ENCODE results near the gene SLCO2B1.

Gene SLCO2B1

DNA sequence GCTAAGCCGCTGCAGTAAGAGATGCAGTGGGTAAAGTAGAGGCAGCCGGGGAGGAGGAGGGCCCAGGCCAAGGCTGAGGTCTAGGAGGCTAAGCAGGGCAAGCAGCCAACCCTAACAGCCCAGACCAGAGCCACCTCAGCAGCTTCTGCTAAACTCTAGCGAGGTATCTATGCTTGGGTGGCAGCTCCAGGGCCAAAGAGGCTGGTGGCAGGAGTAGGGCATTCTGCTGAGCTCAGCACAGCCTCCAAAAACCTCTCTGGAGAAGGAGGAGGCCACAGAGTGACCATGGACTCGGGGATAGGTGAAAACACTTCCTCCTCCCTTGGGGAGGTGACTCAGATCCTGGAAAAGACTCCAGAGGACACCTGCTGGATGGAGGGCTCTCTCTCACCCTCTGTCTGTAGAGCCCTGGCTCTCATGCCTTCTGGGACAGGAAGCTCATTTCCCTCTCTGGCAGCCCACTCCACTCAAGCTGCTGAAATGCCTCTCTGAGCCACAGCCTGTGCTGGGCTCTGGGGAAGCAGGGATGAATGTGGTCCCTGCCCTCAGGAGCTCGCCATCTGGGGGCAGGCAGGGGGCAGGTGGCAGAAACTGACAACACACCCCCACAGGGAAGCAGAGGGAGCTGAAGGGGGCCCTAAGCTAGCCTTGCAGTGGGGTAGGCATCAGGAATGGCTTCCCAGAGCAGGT lies 73.2 kb downstream of the SLCO2B1 start:
- no peak for DNase-seq (ENCODE audit: low spot score)

GRCh38 chr11:75225794-75226193 lies 74.9 kb downstream of the SLCO2B1 start:
- no peak for DNase-seq (ENCODE audit: low spot score)

- no peak for DNase-seq (ENCODE audit: low spot score)
Measured at GRCh38 chr11:75229466-75229865, 78.6 kb downstream of the SLCO2B1 start.

DNA sequence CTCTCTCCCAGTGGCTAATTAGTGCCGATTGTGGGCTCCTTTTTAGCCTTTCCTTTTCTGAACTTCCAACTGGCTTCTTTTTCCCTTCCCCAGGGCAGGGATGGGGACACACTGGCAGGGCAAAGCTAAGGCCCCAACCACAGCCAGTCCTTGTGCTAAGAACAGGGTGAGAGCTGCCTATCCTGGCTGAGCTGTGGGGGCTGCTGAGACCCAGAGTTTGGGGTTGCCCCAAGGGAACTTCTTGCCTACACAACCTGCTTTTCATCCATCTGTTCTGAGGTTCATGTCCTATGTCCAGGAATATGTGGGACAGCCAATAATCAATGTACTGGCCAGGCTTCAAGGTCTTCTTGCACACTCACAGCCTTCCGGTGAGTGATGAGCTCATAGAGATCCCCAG lies 79.7 kb downstream of the SLCO2B1 start:
- no peak for DNase-seq (ENCODE audit: low spot score)

DNA sequence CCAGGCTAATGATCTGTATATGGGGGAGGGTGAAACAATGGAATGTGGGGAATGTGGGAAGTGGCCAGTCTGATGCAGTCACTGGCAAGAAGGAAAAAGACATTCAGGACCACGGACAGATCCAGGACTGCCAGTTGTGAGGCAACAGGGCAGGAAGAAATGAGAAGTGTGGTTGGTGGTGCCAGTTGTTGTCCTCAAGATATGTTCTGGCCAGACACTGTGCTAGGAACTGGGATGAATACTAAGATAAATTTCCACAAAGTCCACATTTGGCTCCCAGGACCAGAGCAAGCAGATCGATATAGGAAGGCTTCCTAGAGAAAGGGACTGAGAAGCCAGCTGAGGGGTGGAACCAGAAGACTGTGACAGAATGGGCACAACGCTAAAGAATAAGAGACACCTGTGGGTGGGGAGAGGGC lies 82.9 kb downstream of the SLCO2B1 start:
- DNase-seq (ENCODE audit: low spot score), result peak; percentile 53

GRCh38 chr11:75236062-75236461 lies 85.2 kb downstream of the SLCO2B1 start:
- no peak for DNase-seq (ENCODE audit: low spot score)

DNA sequence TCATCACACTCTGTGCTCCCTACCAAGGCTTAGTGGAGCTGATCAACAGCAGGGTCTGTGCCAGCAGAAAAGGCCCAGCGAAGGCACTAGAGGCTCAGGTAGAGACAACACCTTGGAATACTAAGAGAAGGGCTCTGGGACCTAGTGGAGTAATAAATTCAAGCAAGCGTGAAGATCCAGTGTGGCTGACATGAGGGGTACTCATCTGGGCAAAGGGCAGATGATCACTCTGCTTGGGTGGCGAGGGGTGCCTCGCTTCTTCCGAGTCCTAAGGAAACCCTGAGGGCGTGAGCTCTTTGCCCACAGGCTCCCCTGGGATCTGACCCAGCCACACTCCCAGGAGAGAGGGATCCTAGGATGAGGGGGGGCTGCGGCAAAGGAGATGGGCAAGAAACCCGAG lies 86.1 kb downstream of the SLCO2B1 start:
- no peak for DNase-seq (ENCODE audit: low spot score)

DNA sequence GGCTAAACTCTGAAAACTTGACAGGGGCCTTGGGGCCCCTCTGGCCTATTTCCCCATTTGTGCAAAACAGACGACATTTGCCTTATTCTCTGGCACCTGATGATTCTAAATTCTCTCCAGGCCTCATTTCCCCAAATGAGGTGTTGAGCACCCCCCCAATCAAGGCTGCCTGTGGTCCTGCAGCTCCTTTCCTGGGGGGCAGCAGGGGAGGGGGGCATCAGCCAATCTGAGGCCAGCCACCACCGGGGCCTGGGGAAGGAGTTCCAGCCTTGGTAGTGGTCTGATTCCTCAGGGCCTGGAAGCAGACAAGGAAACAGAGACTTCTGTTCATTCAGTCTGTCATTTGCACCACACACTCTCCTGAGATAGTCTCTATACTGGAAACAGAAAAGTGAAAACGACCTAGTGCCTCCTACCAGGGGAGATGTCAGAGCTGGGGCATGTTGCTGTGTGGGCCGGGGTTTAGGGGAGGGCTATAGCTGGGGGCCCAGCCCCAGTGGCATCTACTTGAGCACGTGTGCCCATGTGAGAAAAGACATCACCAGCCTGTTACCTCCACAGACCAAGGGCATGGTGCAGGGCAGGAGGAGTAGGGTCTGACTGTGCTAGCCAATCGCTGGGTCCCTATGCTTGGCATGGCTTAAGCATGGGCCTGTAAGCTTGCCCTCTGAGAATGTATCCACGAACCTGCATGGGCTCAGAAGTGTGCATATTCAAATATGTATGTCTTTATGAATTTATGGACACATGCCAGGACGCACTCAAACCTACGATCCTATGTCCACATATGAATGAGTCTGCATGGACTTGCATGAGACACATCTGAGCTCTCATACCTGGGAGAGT lies 87.9 kb downstream of the SLCO2B1 start:
- DNase-seq (ENCODE audit: low spot score), result no peak

- no peak for DNase-seq (ENCODE audit: low spot score)
Measured at GRCh38 chr11:75239531-75240290, 88.8 kb downstream of the SLCO2B1 start.

DNA sequence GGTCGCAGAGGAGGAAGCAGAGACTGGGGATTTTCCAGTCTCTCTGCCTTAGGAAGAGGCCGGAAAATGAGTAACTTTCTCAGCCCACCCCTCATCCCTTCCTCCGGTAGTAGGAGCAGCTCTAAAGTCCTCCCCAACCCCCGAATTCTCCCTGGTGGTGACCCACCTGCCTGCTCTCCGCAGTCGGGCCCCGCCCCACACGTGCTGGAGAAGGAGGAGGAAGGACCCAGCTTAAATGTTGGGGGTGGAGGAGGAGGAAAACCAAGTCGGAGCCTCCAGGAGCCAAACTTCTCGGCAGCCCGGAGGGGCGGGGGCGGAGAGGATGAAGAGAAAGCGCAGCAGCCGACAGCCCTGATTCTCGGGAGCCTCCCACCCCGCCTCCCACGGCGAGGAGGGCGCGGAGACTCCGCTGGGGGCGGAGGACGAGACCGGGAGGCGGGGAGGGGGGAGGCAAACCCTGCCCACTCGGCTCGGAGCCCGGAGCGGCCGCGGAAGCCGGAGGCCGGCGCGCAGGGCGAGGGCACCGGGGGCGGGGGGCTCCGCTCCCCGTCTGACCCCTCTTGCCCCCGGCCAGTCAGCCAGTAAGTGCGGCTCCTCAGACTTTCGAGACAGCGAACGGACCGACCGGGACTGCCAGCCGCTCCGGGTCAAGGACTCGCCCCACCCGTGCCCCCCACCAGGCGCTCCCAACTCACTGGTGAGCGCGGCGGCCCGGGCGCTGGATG lies 89.6 kb downstream of the SLCO2B1 start, which contains the start of gene TPBGL:
Gene TPBGL (plus strand): TSS at position 464 of the 725 bp plus-strand sequence. CDS start 276 bp downstream, outside the sequence.
- no peak for DNase-seq (ENCODE audit: low spot score)

- peak; percentile 95 for DNase-seq (ENCODE audit: low spot score)
Measured at GRCh38 chr11:75241036-75241905, 90.4 kb downstream of the SLCO2B1 start.

DNA sequence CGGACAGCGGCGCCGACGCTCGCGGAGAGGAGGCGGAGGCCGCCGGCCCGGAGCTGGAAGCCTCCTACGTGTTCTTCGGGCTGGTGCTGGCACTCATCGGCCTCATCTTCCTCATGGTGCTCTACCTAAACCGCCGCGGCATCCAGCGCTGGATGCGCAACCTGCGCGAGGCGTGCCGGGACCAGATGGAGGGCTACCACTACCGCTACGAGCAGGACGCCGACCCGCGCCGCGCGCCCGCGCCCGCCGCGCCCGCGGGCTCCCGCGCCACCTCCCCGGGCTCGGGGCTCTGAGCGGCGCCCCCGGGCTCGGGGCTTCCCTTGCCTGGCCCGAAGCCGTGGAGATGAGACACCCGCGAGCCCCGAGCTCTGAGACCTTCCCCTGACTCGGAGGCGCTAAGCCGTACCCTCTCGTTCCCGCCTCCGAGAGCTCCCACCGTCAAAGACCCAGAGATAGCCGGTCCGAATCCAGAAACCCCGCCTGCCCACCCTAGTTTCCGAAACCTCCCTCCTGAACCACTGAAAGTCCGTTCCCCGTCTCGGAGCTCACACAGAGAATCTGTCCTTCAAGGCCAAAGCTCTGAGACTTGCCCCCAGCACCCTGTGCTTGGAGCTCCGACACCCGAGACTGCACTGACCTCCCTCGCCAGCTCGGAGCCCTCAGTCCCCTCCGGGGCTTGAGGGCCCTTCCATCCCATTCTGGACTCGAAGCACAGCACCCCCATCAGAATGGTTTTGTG lies 91.2 kb downstream of the SLCO2B1 start:
- no peak for DNase-seq (ENCODE audit: low spot score)

DNA sequence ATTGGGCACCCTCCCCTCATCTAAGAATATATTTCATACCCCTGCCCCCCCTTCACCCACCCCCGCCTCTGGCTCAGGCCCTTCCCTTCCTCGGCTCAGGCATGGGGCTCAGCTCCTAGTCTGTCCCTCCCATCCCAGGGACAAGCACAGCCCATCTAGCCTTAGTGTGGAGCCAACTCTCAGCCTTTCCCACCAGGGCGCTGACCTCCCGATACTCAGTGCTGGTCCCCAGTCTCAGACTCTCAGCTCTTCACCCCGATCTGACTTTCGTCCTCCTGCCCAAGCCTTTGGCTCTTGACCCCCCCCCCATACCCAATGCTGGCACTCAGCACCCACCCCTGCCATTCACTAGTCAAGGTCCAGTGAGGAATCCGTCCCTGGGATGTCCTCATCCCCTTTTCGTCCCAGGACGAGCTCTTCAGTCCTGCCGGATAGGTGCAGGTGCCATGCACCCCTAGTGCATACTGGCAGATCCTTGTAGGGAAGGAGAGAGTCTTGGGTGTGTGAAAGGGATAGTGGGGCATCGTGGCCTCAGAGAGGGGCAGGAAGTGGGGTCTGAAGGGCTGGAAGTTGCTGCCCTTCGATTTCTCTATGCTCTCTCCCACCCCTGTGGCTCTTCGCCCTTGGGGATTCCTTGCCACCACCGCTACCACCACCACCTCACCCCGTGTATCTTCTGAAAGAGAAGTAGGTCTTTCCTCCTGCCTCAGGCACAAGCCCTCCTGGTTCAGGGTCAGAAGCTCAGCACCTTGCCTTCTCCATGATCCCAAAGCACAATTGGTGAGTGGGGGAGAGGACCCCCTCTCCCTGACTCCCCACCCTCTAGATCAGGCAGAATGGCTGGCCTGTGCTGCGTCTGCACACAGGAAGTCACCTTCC lies 92.1 kb downstream of the SLCO2B1 start:
- no peak for DNase-seq (ENCODE audit: low spot score)

- no peak for DNase-seq (ENCODE audit: low spot score)
Measured at GRCh38 chr11:75244052-75244814, 93.3 kb downstream of the SLCO2B1 start.

- no peak for DNase-seq (ENCODE audit: low spot score)
Measured at GRCh38 chr11:75245356-75246005, 94.6 kb downstream of the SLCO2B1 start.

GRCh38 chr11:75246006-75246670 lies 95.2 kb downstream of the SLCO2B1 start:
- DNase-seq (ENCODE audit: low spot score), result no peak

DNA sequence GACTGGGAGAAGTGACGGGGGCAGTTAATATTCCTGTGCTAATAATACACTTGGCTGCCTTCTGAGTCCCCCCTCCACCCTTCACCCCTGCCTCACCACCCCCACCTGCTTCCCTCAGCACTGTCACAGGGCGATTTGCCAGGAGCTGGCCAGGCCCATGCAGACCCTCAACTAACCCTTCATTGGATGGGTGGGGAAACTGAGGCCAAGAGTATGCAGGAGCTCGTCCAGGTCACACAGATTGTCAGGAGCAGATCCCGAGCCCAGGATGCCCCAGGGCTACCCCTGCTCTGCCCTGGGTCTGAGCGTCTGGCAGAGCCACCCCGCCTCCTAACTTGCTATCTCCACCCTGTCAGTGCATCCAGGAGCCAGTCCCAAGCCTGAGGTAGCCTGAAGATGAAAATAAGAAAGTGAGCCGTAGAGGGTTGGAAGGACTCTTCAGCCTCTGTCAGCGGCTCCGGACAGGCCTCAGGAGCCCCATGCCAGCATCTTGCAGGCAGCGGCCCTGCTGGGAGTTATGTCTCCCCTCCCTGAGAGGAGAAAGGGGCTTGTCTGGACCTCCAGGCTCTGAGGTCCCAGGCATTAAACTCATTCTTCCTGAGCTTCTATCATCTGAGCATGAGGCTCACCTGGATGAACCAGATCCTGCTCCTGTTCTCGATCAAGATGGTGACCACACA lies 95.9 kb downstream of the SLCO2B1 start:
- DNase-seq (ENCODE audit: low spot score), result no peak

Data from HuH-7.5 (cell line).